NCI-H526 treated with DMSO at 0.1 percent for 48 hours (cell line): ENCODE measurements around the gene FOXI2.
A peak's percentile ranks its signal among the peaks of the same experiment; 100 is the strongest.

Source experiments
- DNase-seq: peaks from one replicate; lab custom pipeline; 2025; lab: John Stamatoyannopoulos, UW

FOXI2 gene

DNA sequence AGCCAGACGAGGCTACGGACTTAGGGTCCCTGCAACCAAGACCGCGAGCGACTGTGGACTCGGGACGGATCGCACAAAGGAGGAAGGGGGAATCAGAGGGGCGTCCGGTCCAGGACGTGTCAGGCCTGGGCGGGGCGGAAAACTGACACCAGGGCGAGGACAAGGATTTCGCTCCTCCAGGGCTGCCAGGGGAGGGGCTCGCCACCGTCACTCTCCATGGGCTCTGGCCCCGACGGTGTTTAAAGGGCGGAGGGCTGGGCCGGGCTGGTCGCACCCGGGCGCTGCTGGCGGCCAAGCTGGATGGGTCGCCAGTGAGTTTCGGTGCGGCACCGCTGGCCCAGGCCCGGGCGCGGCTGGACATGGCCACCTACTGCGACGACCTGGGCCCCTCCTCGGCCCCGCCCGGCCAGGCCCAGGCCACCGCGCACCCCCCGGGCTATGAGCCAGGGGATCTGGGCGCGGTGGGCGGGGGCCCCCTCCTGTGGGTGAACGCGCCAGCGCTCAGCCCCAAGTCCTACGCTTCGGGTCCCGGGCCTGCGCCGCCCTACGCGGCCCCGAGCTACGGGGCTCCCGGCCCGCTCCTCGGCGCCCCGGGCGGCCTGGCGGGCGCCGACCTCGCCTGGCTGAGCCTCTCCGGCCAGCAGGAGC, at the start of gene FOXI2:
Gene FOXI2, plus strand, starts transcription at position 271 of the 648 bp plus-strand sequence. Its CDS starts 89 bp downstream, at position 360.
- DNase-seq: no peak

DNA sequence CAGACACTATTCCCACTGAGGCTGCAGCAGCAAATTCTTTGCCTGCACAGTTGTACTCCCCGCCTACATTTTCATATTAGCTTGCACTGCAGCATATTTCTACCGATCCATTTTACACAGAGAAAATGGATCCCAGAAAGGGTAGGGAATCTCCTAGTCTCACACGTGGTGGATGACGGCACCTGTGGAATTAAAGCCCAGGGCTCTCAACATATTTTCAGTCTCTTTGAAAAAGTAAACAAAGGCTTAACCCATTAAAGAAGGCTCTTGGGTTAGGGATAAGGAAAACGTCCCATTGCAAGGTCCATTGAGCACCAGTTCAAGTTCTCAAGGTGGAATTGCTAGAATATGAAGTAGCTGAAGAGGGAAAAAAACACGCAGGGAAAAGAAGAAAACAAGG, 49.4 kb upstream of the FOXI2 start:
- DNase-seq: no peak

DNA sequence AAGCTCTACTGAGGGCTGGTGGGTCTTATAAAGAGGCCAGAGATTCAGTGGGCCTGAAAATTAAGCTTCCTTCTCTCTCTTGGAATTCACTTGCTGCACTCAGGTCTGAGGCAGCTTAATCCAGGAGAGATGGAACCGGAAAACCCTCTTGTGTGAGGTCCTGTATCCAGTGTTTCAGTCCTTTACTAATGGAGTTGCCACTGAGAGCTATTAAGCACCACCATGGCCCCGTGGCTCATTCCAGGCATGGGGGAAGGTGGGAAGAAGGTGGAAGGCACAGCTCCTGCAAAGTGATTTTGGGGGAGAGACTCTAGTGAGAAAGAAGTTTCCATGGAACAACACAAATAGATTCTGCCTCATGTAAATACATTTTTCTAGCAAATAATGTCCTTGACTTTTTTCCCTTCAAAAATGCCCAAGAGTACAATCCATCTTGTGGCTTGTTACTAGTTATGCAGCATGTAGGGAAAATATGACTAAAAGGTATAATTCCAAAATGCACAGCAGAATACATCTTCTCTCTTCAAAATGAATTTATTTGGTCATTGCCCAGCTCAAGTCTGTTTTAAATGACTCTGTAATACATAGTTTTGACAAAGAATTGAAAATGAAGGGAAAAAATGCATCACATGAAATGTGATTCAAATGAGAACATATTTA, 46.7 kb upstream of the FOXI2 start:
- no peak for DNase-seq

DNA sequence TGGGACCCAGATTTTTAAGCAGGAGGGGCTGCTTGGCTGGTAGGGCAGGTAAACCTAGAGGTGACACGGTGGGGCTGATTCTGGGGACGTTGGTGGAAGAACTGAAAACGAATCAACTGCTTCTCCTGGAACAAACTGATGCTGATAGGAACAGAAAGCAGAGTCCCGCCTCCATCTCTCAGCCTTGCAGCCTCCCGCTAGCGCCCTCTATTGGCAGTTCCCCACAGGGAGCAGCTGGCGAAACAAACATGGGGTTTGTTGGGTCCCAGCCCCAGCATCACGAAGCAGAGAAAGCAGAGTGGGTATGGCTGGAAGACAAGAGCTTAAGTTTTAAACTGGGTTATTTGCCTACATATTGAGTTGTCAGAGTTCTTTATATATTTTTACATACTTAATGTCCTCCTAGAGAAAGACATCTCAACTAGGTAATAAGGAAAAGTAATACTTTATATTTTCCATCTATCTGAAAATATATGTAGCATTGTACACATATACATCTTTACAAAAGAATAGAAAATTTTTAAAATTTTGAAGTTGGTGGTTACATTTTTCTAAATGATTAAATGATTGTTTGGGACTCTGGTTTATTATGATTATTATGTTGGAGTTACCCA, 42.3 kb upstream of the FOXI2 start:
- DNase-seq: no peak

DNA sequence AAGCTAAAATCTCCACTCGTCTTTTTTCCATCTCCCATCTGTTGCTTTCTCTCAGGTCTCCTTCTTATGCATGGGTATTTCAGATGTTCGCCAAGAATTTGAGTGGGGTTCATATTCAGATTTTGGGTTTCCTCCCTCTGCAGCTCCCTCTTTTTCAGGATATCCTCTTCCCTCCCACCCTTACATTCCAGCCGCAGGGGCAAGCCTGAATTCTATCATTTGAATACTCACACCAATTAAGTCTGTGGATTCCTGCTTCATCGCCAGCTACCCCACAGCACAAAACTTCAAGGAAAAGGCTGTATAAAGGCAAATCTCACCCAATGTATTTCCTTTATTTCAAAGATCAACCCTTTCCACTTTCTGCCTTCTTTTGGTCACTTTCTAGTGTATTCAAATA, 41.6 kb upstream of the FOXI2 start:
- no peak for DNase-seq

DNA sequence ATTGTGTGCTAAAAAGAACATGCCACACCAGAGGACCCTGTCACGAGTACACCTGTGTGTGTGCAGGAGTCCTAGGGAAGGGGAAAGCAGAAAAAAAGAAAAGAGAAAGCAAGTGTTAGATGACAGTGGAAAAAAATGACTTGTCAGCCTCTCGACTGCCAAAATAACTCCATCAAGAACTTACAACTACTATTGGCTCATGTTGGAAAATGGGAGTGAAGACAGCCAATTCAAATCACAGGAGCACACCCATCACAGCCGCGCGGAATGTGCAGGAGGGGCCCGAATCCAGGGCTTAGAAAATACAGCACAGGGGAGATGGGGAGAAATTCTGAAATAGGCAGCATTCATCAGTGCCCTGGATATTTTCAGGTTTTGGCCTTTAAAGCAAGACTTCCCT, 38.1 kb upstream of the FOXI2 start:
- DNase-seq: no peak

DNA sequence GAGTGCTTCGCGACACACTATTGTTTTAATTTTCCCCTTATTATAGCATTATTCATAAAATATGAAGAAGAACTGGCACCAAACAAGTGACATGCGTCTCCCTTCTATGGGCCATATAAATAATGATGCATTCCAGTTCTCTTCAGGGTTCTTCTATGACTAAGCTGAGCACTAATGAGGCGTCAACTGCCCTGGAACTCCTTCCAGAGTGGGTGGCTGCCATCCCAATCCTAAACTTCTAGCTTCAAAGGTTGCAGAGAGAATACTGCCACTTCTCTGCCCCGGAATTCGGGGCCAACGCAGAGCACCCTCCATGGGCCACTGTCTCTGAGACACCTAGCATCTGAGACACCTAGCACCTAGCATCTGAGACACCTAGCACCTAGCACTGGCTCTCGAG, 37.7 kb upstream of the FOXI2 start:
- no peak for DNase-seq

DNA sequence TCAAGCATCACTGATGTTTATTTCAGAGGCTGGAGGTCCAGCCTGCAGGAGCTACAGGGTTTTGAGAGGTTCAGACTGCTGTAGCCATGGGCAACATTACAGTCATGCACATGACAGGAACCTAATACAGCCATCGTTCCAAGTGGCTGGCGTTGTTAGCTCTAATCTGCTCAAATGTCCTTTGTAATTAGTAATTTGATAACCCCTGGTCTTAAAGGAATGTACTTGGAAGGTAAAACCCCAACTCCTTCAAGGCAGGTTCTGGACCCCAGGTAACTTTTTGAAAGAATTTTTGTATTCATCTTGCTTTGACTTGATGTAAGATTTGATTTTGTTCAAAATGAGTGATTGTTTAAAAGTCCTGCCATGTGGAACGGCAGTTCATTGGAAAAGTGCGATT, 34.7 kb upstream of the FOXI2 start:
- no peak for DNase-seq

DNA sequence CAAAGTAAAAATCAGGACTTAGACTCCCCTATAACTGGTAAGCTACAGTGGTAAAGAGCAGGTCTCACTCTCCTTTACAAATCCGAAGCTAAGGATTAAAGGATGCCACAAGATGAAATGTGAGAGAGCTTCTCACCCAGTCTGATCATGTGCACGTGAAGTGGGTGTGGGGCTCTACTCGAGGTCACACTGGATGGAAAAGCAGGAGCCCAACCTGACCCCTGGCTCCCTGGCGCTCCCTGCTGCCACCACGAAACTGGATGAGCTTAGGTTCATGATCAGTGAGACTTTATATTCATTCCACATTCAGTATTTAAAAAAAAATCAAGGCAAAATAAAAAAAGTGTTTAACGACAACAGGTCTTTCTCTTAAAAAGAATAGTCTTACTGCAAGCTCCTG, 21.7 kb upstream of the FOXI2 start:
- DNase-seq: no peak

DNA sequence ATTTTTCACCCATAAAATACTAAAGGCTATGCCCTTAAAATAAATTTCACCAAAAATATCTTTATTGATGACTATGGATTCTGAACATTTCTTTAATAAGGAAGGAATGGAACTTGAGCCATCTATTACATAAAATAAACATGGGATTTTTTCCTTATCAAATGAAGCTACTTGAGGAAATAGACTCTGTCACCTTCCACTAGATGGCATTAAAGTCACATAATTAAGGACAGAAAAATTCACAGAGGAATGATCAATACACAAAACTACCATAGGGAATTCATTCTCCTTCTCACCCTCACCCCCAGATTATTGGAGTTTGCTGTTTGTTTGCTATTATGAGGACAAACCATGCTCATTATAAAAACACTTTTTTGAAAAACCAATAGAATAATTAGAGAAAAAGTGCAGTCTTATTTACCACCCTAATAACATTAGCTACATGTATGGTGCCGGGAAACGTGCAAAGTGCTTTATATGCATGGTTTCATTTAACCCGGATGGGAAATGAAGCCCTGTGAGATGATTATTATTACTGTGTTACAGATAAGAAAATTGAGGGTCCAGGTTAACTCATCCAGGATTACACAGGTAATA, 21.1 kb upstream of the FOXI2 start:
- DNase-seq: peak; percentile 14

DNA sequence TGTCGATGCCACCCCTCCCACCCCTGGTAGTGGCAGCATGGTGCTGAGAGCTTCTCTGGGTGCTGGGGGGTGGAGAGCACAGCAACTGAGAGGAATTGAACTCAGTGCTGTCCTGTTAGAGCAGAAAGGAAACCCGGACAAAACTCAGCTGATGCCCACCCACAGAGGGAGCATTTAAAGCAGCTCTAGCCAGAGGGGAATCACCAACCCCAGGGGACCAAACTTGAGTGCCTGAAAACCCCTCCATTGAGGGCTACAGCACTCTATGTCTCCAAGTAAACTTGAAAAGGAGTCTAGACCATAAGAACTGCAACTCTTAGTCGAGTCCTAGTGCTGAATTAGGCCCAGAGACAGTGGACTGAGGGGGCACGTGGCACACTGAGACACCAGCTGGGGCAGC, 16.8 kb upstream of the FOXI2 start:
- DNase-seq: no peak

GRCh38 chr10:127720903-127721302, 16.1 kb upstream of the FOXI2 start:
- no peak for DNase-seq

DNA sequence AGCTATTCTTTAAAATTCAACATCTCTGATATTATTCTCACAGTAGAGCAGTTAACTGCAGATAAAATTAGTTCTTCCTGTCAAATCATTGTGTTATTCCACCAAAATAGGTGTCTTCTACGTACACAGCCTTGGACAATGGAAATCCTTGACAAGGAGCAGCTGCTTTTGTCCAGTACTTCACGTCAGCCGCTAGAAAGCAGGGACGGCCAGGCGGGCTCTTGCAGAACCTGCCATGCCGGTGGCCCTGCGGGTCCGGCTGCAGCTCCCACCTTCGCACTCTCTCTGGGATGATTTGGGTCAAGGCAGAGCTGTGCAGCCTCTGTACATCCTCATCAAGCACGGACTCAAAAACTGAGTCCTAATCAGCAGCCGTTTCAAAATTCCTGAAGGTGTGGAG, 2.2 kb upstream of the FOXI2 start:
- no peak for DNase-seq

DNA sequence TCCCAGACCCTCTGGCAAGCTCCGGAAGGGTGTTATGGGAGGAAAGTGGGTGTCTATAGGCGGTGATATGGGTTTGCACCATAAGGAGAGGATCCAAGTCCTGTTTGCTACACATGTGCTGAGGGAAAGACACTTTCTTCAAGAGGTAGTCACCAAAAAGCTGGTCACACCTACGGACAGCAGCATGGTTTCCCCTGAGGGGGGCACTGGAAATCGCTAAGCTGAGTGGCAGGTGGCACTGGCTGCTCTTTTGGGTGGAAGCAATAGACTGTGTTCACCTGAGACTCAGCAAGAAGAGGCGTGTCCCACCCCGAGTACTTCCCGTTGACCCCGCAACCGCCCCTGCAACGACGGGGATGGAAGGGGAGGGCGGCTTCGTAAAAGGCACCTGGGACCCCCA, 1.8 kb upstream of the FOXI2 start:
- no peak for DNase-seq

GRCh38 chr10:127735723-127736221, 1.2 kb upstream of the FOXI2 start:
- no peak for DNase-seq

DNA sequence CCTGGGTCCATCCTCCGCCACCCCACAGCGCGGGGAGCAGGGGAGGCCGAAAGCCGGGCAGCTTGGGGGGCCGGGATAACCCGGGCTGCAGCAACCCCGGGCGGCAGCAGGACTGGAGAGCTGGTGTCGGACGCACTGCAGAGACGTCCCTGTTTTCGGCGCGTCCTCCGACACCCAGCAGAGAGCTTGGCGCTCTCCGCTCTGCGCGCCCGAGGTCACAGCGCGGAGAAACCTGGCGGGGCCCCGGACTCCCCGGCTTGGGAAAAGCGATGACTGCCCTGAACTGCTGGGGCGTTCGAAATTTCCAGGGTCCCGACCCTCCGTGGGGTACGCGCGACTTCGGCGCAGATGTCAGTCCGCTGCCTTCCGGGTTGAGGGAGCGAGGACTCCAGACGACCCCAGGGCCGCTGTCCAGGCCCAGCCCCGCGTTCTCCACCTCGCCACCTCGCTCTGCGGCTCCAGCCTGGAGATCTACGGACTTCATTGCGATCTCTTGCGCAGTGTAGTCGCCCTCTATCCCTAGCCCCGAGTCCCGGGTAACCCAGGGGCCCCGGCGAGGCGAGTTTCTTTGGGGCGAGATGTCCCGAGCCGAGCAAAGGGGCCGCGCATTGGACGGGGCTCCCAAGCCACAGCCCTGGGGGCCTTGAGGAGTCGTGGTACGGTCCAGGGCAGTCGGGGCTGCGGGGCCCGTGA, 617 bp upstream of the FOXI2 start:
- no peak for DNase-seq

- no peak for DNase-seq
Measured at GRCh38 chr10:127737563-127738511, 852 bp downstream of the FOXI2 start.

- DNase-seq: peak; percentile 13
Measured at GRCh38 chr10:127738512-127739424, 1.8 kb downstream of the FOXI2 start.

DNA sequence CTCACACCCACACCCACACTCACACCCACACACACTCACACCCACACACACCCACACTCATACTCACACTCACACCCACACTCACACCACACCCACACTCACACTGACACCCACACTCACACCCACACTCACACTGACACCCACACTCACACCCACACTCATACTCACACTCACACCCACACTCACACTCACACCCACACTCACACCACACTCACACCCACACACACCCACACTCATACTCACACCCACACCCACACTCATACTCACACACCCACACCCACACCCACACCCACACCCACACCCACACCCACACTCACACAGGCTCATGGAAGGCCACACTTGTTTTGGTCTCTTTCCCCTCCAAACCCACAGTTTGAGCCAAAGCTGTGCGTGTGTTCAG, 2.9 kb downstream of the FOXI2 start:
- DNase-seq: no peak

GRCh38 chr10:127740596-127740995, 3.6 kb downstream of the FOXI2 start:
- DNase-seq: no peak
